Mesodermal cell (in vitro differentiated cells): ENCODE measurements around the gene ELP2.

Experiments used
- H3K27ac ChIP-seq: 2 replicates; pipeline ENCODE4 v1.7.0; 2013; ENCODE audit warnings: mild to moderate bottlenecking, low read depth, low read length, moderate library complexity; ENCODE audit not compliant: severe bottlenecking
- H3K36me3 ChIP-seq: 2 replicates; pipeline ENCODE4 v1.7.1; 2013; ENCODE audit warnings: mild to moderate bottlenecking, low read length, moderate library complexity; ENCODE audit not compliant: control insufficient read depth, insufficient read depth
- H3K4me1 ChIP-seq: one replicate; pipeline ENCODE4 v1.7.1; 2013; ENCODE audit warnings: mild to moderate bottlenecking, low read length; ENCODE audit not compliant: insufficient read depth, control insufficient read depth, poor library complexity, severe bottlenecking
- H3K4me3 ChIP-seq: 2 replicates; pipeline ENCODE4 v1.7.0; 2013; ENCODE audit warnings: low read length, control low read depth, mild to moderate bottlenecking; ENCODE audit not compliant: insufficient read depth, poor library complexity, severe bottlenecking; ENCODE audit errors: extremely low read depth
- H3K9me3 ChIP-seq: 2 replicates; pipeline ENCODE4 v1.7.1; 2013; ENCODE audit warnings: mild to moderate bottlenecking, low read length, moderate library complexity; ENCODE audit not compliant: control insufficient read depth
- WGBS, 2 experiments: methylation state at CpG; one replicate each; pipeline ENCODE4 v1.1.5; 2013; ENCODE audit warnings: missing lambda C conversion rate in 2 of 2; ENCODE audit not compliant: insufficient coverage in 2 of 2; 5-methylcytosine and 5-hydroxymethylcytosine counted together

Gene ELP2

GRCh38 chr18:36124841-36125240, 4.9 kb upstream of the ELP2 start:
- Histone ChIP-seq H3K4me1 (peaks cover 4% of the 10 kb centered on the region), H3K36me3 (peaks cover 65% of the 10 kb centered on the region), H3K27ac (no peak overlapping the region), H3K4me3 (no peak overlapping the region), H3K9me3 (no peaks in the 10 kb centered on the region)
- 84 to 92% methylated on average over 2 to 4 of the region's 4 CpGs for WGBS, 2 experiments

GRCh38 chr18:36126668-36127067, 3.0 kb upstream of the ELP2 start:
- WGBS, 2 experiments = 94 to 100% methylated on average over 2 of the region's 8 CpGs
- H3K4me3 ChIP-seq = no peak overlapping the region

GRCh38 chr18:36127836-36128529, 1.7 kb upstream of the ELP2 start:
- peaks cover 42% of the 10 kb centered on the region for H3K36me3 ChIP-seq
- H3K27ac ChIP-seq = no peak overlapping the region
- WGBS, 2 experiments = 58 to 59% methylated on average over 10 to 12 of the region's 15 CpGs
- peak overlapping the region; percentile 98 for H3K4me3 ChIP-seq
- H3K4me1 ChIP-seq = peaks cover 13% of the 10 kb centered on the region
- no peaks in the 10 kb centered on the region for H3K9me3 ChIP-seq

More at GRCh38 chr18:36126668-36127067, 3.0 kb upstream of the ELP2 start:
- no peaks in the 10 kb centered on the region for H3K9me3 ChIP-seq
- H3K4me1 ChIP-seq = peaks cover 13% of the 10 kb centered on the region
- H3K36me3 ChIP-seq = peaks cover 50% of the 10 kb centered on the region
- no peak overlapping the region for H3K27ac ChIP-seq

- peak overlapping the region; percentile 98 for H3K4me3 ChIP-seq
- no peak overlapping the region for H3K27ac ChIP-seq
- no peaks in the 10 kb centered on the region for H3K9me3 ChIP-seq
- H3K36me3 ChIP-seq = peaks cover 42% of the 10 kb centered on the region
- WGBS, 2 experiments = 3% methylated on average over 8 to 10 of the region's 12 CpGs
- peaks cover 13% of the 10 kb centered on the region for H3K4me1 ChIP-seq
These were observed 1.2 kb upstream of the ELP2 start for GRCh38 chr18:36128530-36128870.

- Histone ChIP-seq H3K9me3 (no peaks in the 10 kb centered on the region), H3K4me3 (peak overlapping the region; percentile 98), H3K27ac (peak overlapping the region; percentile 54), H3K4me1 (peaks cover 13% of the 10 kb centered on the region), H3K36me3 (peaks cover 38% of the 10 kb centered on the region)
- 0% methylated on average over 37 of the region's 37 CpGs for WGBS, 2 experiments
These were observed 796 bp upstream of the ELP2 start for GRCh38 chr18:36128907-36129299.

GRCh38 chr18:36130039-36130831, 536 bp downstream of the ELP2 start:
- Histone ChIP-seq H3K4me3 (peak overlapping the region; percentile 98), H3K4me1 (peaks cover 13% of the 10 kb centered on the region), H3K36me3 (peaks cover 27% of the 10 kb centered on the region), H3K9me3 (no peaks in the 10 kb centered on the region), H3K27ac (peak overlapping the region; percentile 100)
- WGBS, 2 experiments = 2 to 6% methylated on average over 21 to 26 of the region's 30 CpGs

- 92 to 93% methylated on average over 13 to 16 of the region's 26 CpGs for WGBS, 2 experiments
- Histone ChIP-seq H3K27ac (no peak overlapping the region), H3K36me3 (peaks cover 29% of the 10 kb centered on the region), H3K4me1 (peaks cover 13% of the 10 kb centered on the region), H3K9me3 (no peaks in the 10 kb centered on the region), H3K4me3 (peak overlapping the region; percentile 98)
These were observed 1.4 kb downstream of the ELP2 start for GRCh38 chr18:36130883-36131653.

- peaks cover 25% of the 10 kb centered on the region for H3K36me3 ChIP-seq
- 92 to 95% methylated on average over 2 to 9 of the region's 9 CpGs for WGBS, 2 experiments
These were observed 2.2 kb downstream of the ELP2 start for GRCh38 chr18:36131692-36132483.

GRCh38 chr18:36132756-36133155, 3.1 kb downstream of the ELP2 start:
- peaks cover 27% of the 10 kb centered on the region for H3K36me3 ChIP-seq
- 86 to 90% methylated on average over 2 of the region's 3 CpGs for WGBS, 2 experiments
- peaks cover 13% of the 10 kb centered on the region for H3K4me1 ChIP-seq
- H3K4me3 ChIP-seq = no peak overlapping the region
- no peaks in the 10 kb centered on the region for H3K9me3 ChIP-seq
- no peak overlapping the region for H3K27ac ChIP-seq

More at GRCh38 chr18:36131692-36132483, 2.2 kb downstream of the ELP2 start:
- Histone ChIP-seq H3K27ac (no peak overlapping the region), H3K4me3 (no peak overlapping the region), H3K9me3 (no peaks in the 10 kb centered on the region), H3K4me1 (peaks cover 13% of the 10 kb centered on the region)

- peaks cover 51% of the 10 kb centered on the region for H3K36me3 ChIP-seq
- no peaks in the 10 kb centered on the region for H3K9me3 ChIP-seq
- H3K4me3 ChIP-seq = no peak overlapping the region
- H3K4me1 ChIP-seq = peaks cover 9% of the 10 kb centered on the region
- H3K27ac ChIP-seq = no peak overlapping the region
- whole genome bisulfite sequencing, 2 experiments = no CpG with 5 or more reads among the region's 1 CpG
These were observed 5.6 kb downstream of the ELP2 start for GRCh38 chr18:36135264-36135663.
